RWPE1 (cell line): Measurements from ENCODE around the gene PRR9.
"Not testable (repeated sequence)": the region's sequence is repeated elsewhere in the genome, so short reads cannot be mapped to it uniquely, and the experiment has no call there.

Experiments
- CTCF ChIA-PET: fragments of 350-600 bp; sonication (Branson Sonifier 250); formaldehyde crosslinking; extraction: SDS; loops from one replicate; lab custom pipeline; 2021; lab: Yijun Ruan, JAX
- POLR2A ChIA-PET: fragments of 400-600 bp; formaldehyde crosslinking; extraction: SDS; loops from one replicate; lab custom pipeline; 2020; ENCODE audit warnings: antibody characterized with exemption; ENCODE audit not compliant: low non-redundant PET; lab: Yijun Ruan, JAX
- DNase-seq: peaks from one replicate; pipeline ENCODE4 v3.0.0; 2012; ENCODE audit warnings: low spot score
- H3K27ac ChIP-seq: fragments of 450-650 bp; 2 replicates; pipeline ENCODE4 v1.5.1; 2017
- TF ChIP-seq, protein P1 (sequence below): fragments of 450-650 bp; conservative IDR thresholded peaks from 2 replicates; pipeline ENCODE4 v1.5.1; 2017; ENCODE audit warnings: low read depth, mild to moderate bottlenecking

Gene PRR9, protein sequence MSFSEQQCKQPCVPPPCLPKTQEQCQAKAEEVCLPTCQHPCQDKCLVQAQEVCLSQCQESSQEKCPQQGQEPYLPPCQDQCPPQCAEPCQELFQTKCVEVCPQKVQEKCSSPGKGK

DNA sequence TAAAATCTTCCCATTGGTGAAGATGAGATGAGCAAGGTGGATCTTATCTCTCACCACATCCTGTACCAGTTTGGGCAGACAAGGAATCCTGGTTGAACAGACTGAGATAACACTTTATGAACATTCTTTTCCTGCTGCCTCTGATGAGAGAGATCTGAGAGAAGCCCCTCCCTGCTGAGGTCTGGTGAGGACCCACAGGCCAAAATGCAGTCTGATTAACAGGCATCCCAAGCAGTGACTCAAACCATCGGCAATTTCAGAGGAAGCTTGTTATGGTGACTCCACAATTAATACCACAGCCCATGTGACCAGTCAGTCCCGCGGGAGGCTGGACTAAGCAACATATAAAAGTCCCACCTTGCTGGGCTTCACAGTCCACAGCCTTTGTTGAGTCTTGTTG is at the start of gene PRR9:
PRR9 (plus strand) TSS at position 373 of the 400 bp plus-strand sequence. CDS start 561 bp downstream, outside the sequence.
- ChIA-PET CTCF (interaction anchor here (0.6 kb wide), 1 partner anchor 291 kb away, joined by 3 read pairs; no protein-coding TSS in a partner anchor), POLR2A (no interaction called here)
- no peak for DNase-seq
- TF ChIP-seq, protein P1, sequence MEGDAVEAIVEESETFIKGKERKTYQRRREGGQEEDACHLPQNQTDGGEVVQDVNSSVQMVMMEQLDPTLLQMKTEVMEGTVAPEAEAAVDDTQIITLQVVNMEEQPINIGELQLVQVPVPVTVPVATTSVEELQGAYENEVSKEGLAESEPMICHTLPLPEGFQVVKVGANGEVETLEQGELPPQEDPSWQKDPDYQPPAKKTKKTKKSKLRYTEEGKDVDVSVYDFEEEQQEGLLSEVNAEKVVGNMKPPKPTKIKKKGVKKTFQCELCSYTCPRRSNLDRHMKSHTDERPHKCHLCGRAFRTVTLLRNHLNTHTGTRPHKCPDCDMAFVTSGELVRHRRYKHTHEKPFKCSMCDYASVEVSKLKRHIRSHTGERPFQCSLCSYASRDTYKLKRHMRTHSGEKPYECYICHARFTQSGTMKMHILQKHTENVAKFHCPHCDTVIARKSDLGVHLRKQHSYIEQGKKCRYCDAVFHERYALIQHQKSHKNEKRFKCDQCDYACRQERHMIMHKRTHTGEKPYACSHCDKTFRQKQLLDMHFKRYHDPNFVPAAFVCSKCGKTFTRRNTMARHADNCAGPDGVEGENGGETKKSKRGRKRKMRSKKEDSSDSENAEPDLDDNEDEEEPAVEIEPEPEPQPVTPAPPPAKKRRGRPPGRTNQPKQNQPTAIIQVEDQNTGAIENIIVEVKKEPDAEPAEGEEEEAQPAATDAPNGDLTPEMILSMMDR: no peak
- no peak within 1 kb of the TSS for H3K27ac ChIP-seq

DNA sequence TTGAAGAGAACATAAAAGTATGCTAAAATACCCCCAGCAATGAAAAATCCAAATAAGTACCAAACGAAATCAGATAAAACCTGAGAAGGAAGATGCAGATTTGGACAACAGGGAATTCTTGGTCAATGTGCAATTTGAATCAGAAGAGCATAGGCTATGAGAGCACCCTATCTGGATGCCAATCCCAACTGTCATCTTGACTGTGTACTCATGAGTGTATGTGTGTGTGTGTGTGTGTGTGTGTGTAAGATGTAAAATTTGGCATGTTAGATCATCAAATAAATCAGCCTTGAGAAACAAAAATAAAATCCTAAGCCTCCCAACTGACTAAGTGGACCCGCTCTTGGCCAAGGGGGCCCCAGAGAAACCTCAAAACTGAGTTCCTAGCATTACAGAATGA is 48.7 kb upstream of the PRR9 start:
- DNase-seq: no peak
- CTCF ChIA-PET: interaction anchor here (0.9 kb wide), 1 partner anchor 24 kb away, joined by 3 read pairs; no protein-coding TSS in a partner anchor

DNA sequence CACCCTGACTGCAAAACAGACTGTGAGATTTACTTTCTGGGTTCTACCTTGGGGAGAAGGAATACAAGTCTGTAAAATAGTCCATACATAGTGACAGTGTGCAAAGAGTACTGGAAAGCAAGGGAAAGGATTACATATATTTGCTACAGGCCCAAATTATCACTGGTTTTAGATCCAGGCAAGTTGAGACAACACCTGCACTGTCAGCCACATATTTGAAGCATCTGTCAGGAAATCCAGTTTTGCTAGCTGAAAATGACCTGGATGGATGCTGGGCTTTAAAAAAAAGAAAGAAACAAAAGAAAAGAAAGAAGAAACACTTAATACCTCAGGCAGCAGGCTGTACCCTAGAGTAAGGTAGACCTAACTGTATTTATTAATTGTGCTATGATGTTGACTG is 42.8 kb upstream of the PRR9 start:
- POLR2A ChIA-PET: no interaction called here
- CTCF ChIA-PET: interaction anchor here (1.1 kb wide), 1 partner anchor 14 kb away, joined by 4 read pairs; no protein-coding TSS in a partner anchor
- TF ChIP-seq, protein P1: no peak
- H3K27ac ChIP-seq: peak overlapping the region; percentile 73
- peak; percentile 78 for DNase-seq

More for the DNA sequence above, 48.7 kb upstream of the PRR9 start:
- TF ChIP-seq, protein P1: no peak
- POLR2A ChIA-PET: no interaction called here
- no peak overlapping the region for H3K27ac ChIP-seq

DNA sequence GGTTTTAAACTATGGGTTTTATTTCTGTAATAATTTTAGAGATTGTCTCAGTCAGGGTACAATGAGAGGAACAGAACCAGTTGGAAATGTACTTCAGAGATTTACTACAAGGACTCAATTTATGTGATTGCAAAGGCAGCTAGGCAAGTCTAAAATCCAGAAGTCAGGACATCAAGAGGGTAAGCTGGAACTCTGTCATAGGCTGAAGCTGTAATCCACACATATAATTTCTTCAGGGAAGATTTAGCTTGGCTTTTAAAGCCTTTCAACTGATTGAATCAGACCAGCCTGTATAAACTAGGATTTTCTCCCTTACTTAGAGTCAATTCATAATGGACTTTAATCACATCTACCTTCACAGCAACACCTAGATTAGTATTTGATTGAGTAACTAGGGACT is 38.5 kb upstream of the PRR9 start:
- TF ChIP-seq, protein P1: no peak
- ChIA-PET POLR2A (no interaction called here), CTCF (no interaction called here)
- no peak overlapping the region for H3K27ac ChIP-seq
- DNase-seq: no peak

DNA sequence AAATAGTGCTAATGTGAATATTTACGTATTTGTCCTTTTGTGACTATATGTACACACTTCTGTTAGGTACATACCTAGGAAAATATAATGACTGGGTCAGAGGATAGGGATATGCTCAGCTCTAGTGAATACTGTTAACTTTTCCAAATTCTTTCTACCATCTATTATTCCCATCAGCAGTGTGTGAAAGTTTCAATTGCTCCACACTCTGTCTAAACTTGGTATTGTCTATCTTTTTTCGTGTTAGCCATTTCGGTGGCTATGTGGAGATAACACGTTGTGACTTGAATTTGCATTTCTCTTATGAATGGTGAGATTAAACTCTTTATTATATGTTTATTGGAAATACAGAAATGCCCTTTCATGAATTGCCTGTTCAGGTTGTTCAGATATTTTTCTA is 36.8 kb upstream of the PRR9 start:
- ChIA-PET CTCF (no interaction called here), POLR2A (no interaction called here)
- no peak for DNase-seq
- H3K27ac ChIP-seq: no peak overlapping the region
- TF ChIP-seq, protein P1: no peak

DNA sequence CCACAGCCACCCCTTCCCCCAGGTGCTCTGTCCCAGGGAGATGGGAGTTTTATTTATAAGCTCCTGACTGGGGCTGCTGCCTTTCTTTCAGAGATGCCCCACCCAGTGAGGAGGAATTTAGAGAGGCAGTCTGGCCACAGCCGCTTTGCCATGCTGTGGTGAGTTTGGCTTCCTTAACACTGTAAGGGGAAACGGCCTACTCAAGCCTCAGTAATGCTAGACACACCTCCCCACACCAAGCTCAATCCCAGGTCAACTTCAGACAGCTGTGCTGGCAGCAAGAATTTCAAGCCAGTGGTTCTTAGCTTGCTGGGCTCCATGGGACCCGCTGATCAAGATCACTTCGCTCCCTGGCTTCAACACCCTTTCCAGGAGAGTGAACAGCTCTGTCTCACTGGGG is 29.1 kb upstream of the PRR9 start:
- DNase-seq, H3K27ac ChIP-seq, POLR2A ChIA-PET: not testable (repeated sequence)
- CTCF ChIA-PET: interaction anchor here (0.7 to 0.9 kb wide), 2 partner anchors 13 to 319 kb away, joined by 3 to 4 read pairs; no protein-coding TSS in a partner anchor

DNA sequence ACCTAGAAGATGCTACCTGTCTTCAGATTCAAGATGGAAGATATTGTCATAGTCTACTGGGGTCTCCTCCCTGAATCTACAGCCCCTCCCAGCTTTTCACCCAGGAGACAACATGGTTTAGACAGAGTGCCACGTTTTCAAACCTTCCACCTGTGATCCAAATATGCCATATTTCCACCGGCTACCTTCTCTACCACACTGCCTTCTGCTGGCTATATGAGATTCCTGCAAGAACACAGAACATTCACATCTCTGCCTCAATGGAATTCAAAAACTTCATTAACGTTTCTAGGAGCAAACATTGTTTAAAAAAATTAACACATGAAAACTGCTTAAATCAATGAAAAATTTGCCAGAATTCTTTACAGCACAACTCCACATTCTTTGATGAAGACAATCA is 27.0 kb upstream of the PRR9 start:
- POLR2A ChIA-PET: no interaction called here
- no peak overlapping the region for H3K27ac ChIP-seq
- CTCF ChIA-PET: interaction anchor here (0.9 to 1.4 kb wide), 2 partner anchors 158 to 319 kb away, joined by 3 to 4 read pairs; no protein-coding TSS in a partner anchor
- TF ChIP-seq, protein P1: no peak
- peak; percentile 22 for DNase-seq
